HepG2 (cell line): Measurements from ENCODE around the gene RSPH9. TPM values are rescaled to one million over a fixed set of nuclear protein-coding genes. Genes with fewer than 3 reads are reported as not detected.

Experiments used
- FOXJ3 ChIP-seq: sonication (generic); formaldehyde crosslinking; IDR thresholded peaks from 2 replicates; pipeline ENCODE4 v1.4.0; 2020; ENCODE audit warnings: missing genetic modification reagents, mild to moderate bottlenecking, borderline replicate concordance
- KLF16 ChIP-seq, 2 experiments: sonication (generic) in 1 of 2; formaldehyde crosslinking in 1 of 2; IDR thresholded peaks; 2 replicates each; pipeline versions ENCODE4 v1.6.1 to v1.8.0; 2016 to 2023; ENCODE audit warnings: missing genetic modification reagents in 2 of 2, missing compliant biosample characterization in 1 of 2
- MAZ ChIP-seq, 2 experiments: sonication (generic) in 1 of 2; formaldehyde crosslinking in 1 of 2; IDR thresholded peaks; 2 replicates each; pipeline versions ENCODE4 v1.5.0 to v1.6.1; 2012 to 2020; ENCODE audit warnings: low read depth in 2 of 2, mild to moderate bottlenecking in 2 of 2, borderline replicate concordance in 1 of 2, improper control_type of control experiment in 1 of 2, low read length in 1 of 2, missing genetic modification reagents in 1 of 2, moderate library complexity in 1 of 2
- SKI ChIP-seq: fragments of 450-650 bp; IDR thresholded peaks from one replicate; pipeline ENCODE4 v1.6.1; 2018; ENCODE audit warnings: mild to moderate bottlenecking; ENCODE audit not compliant: partially characterized antibody
- TCF7 ChIP-seq: sonication (generic); IDR thresholded peaks from 2 replicates; pipeline ENCODE4 v1.6.1; 2016; ENCODE audit warnings: antibody characterized with exemption, low read depth
- ZNF720 ChIP-seq: sonication (generic); formaldehyde crosslinking; IDR thresholded peaks from 2 replicates; pipeline ENCODE4 v1.4.0; 2020; ENCODE audit warnings: missing genetic modification reagents
- polyA plus RNA-seq, 8 experiments: library from polyadenylated mRNA; depleted of rRNA in 3 of 8; stranded (reverse) in 7 of 8; unstranded in 1 of 8; fragments of >200 nt; fragmentation: Illumina TruSeq in 4 of 8; extraction: Trizol in 4 of 8; gene quantifications; 2 replicates each; pipeline versions ENCODE4 v1.2.1 to v1.2.3, GENCODE V29; 2011 to 2016; ENCODE audit warnings: low read depth in 4 of 8, missing spikeins in 1 of 8, mixed read lengths in 1 of 8; ENCODE audit not compliant: insufficient read depth in 1 of 8
- total RNA-seq, 5 experiments: library from RNA; depleted of rRNA; stranded (reverse); fragments of >200 nt; fragmentation: Illumina TruSeq; extraction: Trizol; gene quantifications; 2 replicates each; pipeline ENCODE4 v1.2.3, GENCODE V29; 2016; ENCODE audit warnings: low read depth in 1 of 5
- TF ChIP-seq, protein P1 (sequence below): sonication (generic); formaldehyde crosslinking; IDR thresholded peaks from 2 replicates; pipeline ENCODE4 v1.4.0; 2020; ENCODE audit warnings: missing genetic modification reagents, borderline replicate concordance
- TF ChIP-seq, protein P2 (sequence below): sonication (generic); formaldehyde crosslinking; IDR thresholded peaks from 2 replicates; pipeline ENCODE4 v1.5.0; 2020; ENCODE audit warnings: mild to moderate bottlenecking, missing genetic modification reagents
- TF ChIP-seq, protein P3 (sequence below), 2 experiments: sonication (generic) in 1 of 2; formaldehyde crosslinking in 1 of 2; IDR thresholded peaks; 2 replicates each; pipeline versions ENCODE4 v1.6.1 to v1.9.0; 2014 to 2022; ENCODE audit warnings: antibody characterized with exemption in 1 of 2, borderline replicate concordance in 1 of 2, inconsistent platforms in 1 of 2, low read depth in 1 of 2, missing genetic modification reagents in 1 of 2
- TF ChIP-seq, protein P4 (sequence below): sonication (generic); formaldehyde crosslinking; IDR thresholded peaks from 2 replicates; pipeline ENCODE4 v1.4.0; 2020; ENCODE audit warnings: low read depth, mild to moderate bottlenecking, missing genetic modification reagents
- TF ChIP-seq, protein P5 (sequence below): sonication (generic); formaldehyde crosslinking; IDR thresholded peaks from 2 replicates; pipeline ENCODE4 v1.4.0; 2020; ENCODE audit warnings: missing genetic modification reagents

The RSPH9 gene
- total and polyA plus RNA-seq, 2 of the 13 experiments (the other 11 are each of a cell fraction or from before 2014, with no cell fraction given): 0.04 TPM; not detected in 1

DNA sequence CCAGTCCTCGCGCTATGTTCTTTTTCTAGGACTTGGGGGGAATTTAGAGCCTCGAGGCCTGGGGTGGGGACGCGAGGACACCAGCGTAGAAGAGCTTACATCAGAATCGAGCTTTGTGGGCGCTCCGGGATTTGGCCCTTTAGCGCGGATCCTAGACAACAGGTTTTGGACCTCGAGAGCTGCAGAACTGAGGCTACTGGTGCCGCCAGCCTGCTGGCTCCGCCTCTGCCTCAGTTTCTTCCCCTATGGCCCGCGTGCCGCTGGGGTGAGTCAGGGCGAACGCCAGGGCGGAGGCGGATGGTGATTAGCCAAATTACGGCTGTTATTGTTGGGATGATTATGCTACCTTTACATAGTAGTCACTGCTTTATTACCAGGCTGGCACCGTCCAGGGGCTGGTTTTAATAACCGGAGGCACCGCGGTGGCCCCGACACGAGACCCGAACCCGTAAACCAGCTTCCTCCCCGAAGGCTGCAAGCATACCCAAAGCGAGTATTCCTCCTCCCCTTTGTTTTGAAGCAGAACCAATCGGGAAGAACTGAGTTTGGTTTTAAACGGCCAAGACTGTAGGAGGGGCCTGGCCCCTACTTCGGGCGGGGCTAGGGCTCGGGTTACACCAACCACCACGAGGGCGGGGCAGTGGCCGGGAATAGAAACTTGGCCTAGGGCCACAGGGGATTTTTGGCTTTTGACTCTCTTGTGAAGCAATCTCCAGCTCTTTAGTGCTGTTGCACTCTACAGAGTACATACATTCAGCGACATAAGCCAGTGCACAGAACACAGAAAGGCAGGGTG, 15.1 kb upstream of the RSPH9 start (continued):
- TF ChIP-seq, protein P1, sequence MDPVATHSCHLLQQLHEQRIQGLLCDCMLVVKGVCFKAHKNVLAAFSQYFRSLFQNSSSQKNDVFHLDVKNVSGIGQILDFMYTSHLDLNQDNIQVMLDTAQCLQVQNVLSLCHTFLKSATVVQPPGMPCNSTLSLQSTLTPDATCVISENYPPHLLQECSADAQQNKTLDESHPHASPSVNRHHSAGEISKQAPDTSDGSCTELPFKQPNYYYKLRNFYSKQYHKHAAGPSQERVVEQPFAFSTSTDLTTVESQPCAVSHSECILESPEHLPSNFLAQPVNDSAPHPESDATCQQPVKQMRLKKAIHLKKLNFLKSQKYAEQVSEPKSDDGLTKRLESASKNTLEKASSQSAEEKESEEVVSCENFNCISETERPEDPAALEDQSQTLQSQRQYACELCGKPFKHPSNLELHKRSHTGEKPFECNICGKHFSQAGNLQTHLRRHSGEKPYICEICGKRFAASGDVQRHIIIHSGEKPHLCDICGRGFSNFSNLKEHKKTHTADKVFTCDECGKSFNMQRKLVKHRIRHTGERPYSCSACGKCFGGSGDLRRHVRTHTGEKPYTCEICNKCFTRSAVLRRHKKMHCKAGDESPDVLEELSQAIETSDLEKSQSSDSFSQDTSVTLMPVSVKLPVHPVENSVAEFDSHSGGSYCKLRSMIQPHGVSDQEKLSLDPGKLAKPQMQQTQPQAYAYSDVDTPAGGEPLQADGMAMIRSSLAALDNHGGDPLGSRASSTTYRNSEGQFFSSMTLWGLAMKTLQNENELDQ: no peak
- TF ChIP-seq, protein P2, sequence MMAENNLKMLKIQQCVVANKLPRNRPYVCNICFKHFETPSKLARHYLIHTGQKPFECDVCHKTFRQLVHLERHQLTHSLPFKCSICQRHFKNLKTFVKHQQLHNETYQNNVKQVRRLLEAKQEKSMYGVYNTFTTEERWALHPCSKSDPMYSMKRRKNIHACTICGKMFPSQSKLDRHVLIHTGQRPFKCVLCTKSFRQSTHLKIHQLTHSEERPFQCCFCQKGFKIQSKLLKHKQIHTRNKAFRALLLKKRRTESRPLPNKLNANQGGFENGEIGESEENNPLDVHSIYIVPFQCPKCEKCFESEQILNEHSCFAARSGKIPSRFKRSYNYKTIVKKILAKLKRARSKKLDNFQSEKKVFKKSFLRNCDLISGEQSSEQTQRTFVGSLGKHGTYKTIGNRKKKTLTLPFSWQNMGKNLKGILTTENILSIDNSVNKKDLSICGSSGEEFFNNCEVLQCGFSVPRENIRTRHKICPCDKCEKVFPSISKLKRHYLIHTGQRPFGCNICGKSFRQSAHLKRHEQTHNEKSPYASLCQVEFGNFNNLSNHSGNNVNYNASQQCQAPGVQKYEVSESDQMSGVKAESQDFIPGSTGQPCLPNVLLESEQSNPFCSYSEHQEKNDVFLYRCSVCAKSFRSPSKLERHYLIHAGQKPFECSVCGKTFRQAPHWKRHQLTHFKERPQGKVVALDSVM (CRISPR knock-in tag): no peak; the same call in 1 of the 2 replicates
- TF ChIP-seq MAZ (IDR thresholded peaks at IDR 0.05; ENCODE audit: borderline replicate concordance, low read depth, low read length): peak; percentile 60; the same call in 1 of the 2 replicates
- TF ChIP-seq MAZ (CRISPR knock-in tag; IDR thresholded peaks at IDR 0.05; ENCODE audit: low read depth): peak; percentile 77
- TF ChIP-seq, protein P3, sequence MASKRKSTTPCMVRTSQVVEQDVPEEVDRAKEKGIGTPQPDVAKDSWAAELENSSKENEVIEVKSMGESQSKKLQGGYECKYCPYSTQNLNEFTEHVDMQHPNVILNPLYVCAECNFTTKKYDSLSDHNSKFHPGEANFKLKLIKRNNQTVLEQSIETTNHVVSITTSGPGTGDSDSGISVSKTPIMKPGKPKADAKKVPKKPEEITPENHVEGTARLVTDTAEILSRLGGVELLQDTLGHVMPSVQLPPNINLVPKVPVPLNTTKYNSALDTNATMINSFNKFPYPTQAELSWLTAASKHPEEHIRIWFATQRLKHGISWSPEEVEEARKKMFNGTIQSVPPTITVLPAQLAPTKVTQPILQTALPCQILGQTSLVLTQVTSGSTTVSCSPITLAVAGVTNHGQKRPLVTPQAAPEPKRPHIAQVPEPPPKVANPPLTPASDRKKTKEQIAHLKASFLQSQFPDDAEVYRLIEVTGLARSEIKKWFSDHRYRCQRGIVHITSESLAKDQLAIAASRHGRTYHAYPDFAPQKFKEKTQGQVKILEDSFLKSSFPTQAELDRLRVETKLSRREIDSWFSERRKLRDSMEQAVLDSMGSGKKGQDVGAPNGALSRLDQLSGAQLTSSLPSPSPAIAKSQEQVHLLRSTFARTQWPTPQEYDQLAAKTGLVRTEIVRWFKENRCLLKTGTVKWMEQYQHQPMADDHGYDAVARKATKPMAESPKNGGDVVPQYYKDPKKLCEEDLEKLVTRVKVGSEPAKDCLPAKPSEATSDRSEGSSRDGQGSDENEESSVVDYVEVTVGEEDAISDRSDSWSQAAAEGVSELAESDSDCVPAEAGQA (IDR thresholded peaks at IDR 0.05; ENCODE audit: low read depth): no peak
- TF ChIP-seq, protein P3 (CRISPR knock-in tag; IDR thresholded peaks at IDR 0.05; ENCODE audit: borderline replicate concordance): 0 out of 2 replicates have a peak, but pooled peaks have one; percentile 76
- no peak for TF ChIP-seq ZNF720 (CRISPR knock-in tag)
- TF ChIP-seq, protein P4, sequence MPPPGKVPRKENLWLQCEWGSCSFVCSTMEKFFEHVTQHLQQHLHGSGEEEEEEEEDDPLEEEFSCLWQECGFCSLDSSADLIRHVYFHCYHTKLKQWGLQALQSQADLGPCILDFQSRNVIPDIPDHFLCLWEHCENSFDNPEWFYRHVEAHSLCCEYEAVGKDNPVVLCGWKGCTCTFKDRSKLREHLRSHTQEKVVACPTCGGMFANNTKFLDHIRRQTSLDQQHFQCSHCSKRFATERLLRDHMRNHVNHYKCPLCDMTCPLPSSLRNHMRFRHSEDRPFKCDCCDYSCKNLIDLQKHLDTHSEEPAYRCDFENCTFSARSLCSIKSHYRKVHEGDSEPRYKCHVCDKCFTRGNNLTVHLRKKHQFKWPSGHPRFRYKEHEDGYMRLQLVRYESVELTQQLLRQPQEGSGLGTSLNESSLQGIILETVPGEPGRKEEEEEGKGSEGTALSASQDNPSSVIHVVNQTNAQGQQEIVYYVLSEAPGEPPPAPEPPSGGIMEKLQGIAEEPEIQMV (CRISPR knock-in tag): no peak
- no peak; the same call in 1 of the 2 replicates for TF ChIP-seq FOXJ3 (CRISPR knock-in tag)
- TF ChIP-seq, protein P5, sequence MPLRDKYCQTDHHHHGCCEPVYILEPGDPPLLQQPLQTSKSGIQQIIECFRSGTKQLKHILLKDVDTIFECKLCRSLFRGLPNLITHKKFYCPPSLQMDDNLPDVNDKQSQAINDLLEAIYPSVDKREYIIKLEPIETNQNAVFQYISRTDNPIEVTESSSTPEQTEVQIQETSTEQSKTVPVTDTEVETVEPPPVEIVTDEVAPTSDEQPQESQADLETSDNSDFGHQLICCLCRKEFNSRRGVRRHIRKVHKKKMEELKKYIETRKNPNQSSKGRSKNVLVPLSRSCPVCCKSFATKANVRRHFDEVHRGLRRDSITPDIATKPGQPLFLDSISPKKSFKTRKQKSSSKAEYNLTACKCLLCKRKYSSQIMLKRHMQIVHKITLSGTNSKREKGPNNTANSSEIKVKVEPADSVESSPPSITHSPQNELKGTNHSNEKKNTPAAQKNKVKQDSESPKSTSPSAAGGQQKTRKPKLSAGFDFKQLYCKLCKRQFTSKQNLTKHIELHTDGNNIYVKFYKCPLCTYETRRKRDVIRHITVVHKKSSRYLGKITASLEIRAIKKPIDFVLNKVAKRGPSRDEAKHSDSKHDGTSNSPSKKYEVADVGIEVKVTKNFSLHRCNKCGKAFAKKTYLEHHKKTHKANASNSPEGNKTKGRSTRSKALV (CRISPR knock-in tag): peak; percentile 86
- peak; percentile 61 for TF ChIP-seq SKI
- 0 out of 2 replicates have a peak, but pooled peaks have one; percentile 7 for TF ChIP-seq TCF7
- peak in 1 of 2 experiments; percentile 72; a peak in 1 of 4 replicates for TF ChIP-seq KLF16 (CRISPR knock-in tag; IDR thresholded peaks at IDR 0.05)
